Measurements from ENCODE around the gene DIPK1B.
A peak's percentile ranks its signal among the peaks of the same experiment; 100 is the strongest.

DIPK1B gene

DNA sequence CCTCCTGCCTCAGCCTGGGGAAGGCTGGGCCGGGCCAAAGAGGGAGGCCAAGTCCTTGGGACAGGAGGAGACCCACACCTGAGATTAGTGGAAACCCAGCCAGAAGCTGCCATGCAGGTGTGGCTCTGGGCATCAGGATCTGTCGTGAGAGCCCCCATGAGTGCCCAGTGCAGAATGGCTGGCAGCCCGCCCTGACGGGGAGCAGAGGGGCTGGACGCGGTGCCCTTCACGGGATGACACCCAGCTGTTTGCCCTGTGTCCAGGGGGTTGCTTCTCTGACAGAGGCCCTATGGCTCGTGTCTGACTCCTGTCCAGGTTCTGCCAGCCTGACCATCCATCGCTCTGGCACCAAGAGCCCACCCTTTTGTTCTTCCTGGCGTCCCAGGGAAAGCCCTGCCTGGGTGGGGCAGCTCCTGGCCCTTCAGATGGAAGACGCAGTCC lies 8.5 kb downstream of the DIPK1B start:
- no peak for DNase-seq

DNA sequence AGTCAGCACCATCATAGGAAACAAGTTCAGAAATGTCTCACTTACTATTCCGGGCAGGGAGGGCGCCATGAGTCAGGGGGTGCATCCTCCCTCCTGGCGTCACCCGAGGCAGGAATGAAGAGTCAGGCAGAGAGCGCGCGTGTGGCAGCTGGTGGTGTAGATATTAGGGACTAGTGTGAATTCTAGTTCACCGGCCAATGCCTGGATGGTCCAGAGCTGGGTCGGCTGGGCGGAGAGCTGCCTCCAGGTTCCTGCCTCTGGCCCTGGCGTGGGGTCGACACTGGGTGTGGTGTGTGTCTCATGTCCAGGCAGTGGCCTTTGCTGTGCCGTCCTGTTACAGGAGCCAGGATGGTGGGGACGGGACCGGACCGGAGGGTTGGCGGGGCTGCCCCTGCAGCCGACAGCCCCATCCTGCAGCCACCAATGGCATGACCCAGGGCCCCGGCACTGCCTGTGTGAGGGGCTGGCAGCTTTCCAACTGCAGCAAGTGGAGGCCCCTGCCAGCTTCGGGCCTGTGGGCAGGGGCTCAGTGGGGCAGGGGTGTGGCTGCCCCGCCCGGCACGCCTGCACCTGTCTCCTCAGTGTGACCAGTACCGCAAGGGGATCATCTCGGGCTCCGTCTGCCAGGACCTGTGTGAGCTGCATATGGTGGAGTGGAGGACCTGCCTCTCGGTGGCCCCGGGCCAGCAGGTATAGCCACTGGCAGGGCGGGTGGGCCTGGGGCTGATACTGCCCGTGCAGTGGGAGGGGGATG lies 9.1 kb downstream of the DIPK1B start:
- no peak for DNase-seq

- DNase-seq = no peak
Observed at GRCh38 chr9:136722093-136722968, 10.0 kb downstream of the DIPK1B start.

GRCh38 chr9:136722969-136723356 lies 10.6 kb downstream of the DIPK1B start:
- no peak for DNase-seq

- no peak for DNase-seq
Observed at GRCh38 chr9:136723362-136723976, 11.1 kb downstream of the DIPK1B start.

DNA sequence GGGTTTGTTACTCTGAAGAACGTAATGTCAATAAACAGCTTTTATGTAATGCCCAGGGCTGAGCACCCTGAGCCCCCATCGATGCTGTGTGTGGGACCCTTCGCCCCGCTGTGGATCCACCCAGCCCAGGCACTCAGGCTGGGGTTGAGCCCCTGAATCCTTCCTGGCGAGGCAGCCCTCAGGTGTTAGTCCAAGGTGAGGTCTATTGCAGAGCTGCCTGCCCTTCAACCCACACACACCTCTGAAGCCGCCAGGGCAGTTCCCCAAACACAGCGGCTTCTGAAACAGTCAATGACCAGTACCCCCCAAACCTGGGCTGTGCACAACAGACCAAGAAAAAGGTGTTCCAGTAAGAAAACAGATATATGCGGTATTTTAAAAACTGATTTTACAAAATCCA lies 11.6 kb downstream of the DIPK1B start:
- DNase-seq = no peak

DNA sequence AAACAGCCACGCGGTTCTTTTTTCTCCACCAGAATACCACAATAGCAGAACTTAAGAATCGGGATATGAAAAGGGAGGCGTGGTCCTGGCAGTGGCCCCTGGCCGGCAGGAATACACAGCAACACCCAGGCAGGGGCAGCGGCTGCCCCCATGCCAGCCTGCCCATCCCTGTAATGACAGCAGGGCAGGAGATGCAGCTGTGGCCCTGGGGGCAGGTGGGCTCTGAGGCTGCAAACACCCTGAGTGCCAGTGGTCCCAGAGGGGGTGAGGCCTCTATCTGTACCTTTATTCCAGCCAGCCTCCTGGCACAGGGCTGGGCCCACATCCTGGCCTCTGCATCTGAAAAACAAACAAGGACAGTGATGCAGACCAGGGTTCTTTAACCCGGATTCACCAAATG lies 12.4 kb downstream of the DIPK1B start:
- no peak for DNase-seq

DNA sequence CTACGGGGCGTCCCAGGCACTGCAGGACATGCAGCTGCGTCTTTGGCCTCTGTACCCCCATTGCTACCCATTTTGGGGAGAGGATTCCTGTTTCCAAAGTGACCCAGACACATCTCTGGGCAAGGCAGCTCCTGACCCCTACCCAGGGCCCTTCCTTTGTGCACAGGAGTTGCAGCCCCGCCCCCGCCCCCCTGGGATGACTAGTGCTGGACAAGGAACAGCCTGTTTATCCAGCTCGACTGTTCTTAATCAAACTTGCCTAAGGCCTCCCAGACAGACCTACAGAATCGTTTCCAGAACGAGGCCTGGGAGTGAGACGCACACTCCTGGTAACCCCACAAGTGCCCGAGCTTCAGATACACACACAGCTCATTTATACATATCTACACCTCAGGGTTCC lies 13.2 kb downstream of the DIPK1B start:
- no peak for DNase-seq

GRCh38 chr9:136726118-136726517 lies 13.7 kb downstream of the DIPK1B start:
- no peak for DNase-seq

DNA sequence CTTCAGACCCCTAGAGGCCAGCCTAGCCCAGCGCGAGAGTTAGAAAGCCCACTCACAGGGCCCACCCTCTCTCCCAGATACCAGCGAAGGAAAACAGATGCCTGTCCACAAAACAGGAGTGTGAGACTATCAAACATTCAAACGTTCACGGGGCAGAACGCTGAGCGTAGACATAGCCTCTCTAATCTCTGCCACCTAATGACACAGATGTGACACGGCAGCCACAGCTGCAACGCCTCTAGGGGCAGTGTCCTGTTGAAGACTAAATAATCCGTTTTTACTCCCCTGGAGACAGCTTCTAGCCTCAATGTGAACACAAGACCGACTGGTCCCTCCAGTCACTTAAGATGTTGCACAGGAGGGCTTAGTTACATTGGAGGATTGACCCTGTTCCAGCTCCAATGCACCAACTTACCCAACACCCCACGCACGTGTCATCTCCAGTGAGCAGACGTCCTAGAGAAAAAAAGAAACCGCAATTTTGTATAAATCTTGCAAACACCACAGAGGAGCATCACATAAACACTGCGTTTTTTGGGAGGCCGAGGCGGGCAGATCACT lies 14.3 kb downstream of the DIPK1B start:
- peak; percentile 50 to 61 for DNase-seq

DNA sequence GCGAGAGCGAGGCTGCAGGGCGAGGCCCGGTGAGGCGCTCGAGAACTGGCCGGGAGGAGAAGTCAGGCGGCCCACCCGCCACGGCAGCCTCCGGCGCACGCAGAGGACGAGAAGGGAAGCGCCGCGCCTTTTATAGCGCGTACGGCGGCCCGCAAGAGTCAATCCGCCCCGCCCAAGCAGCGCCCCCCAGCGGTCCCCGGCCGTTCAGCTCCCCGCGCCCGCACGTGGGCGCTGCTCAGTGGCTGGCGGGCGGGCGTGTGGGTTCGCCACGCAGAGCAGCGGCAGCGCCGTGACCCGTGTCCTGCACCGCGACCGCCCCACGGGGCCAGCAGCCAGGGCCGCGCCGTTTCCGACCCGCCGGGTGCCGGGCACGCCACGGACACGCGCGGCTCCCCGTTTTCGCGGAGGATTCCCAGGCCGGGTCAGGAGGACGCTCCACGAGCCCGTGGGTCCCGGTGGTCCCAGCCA lies 15.7 kb downstream of the DIPK1B start:
- peak; percentile 91 to 92 for DNase-seq

- no peak for DNase-seq
Observed at GRCh38 chr9:136728548-136729123, 16.3 kb downstream of the DIPK1B start.

DNA sequence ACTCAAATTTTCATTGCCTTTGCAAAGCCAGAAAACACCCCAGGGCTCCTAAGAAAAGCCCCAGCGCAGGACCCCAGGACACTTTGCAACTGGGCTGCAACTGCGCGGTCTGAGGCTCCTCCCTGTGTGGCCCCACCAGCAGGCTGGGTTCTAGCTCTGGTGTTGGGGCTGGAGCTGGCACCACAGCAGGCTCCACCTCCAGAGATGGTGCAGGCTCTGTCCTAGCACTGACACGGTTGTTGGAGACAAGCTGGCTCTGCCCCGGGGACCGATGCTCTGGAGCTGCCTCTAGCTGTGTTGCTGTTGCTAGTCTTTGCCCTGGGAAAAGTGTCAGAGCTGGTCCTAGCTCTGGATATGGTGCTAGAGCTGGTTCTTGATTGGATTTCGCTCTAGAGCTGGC lies 16.8 kb downstream of the DIPK1B start:
- DNase-seq = no peak

GRCh38 chr9:136729926-136730325 lies 17.6 kb downstream of the DIPK1B start:
- no peak for DNase-seq

- DNase-seq = no peak
Observed at GRCh38 chr9:136732444-136733178, 20.2 kb downstream of the DIPK1B start.

GRCh38 chr9:136733611-136734010 lies 21.2 kb downstream of the DIPK1B start:
- DNase-seq = no peak

DNA sequence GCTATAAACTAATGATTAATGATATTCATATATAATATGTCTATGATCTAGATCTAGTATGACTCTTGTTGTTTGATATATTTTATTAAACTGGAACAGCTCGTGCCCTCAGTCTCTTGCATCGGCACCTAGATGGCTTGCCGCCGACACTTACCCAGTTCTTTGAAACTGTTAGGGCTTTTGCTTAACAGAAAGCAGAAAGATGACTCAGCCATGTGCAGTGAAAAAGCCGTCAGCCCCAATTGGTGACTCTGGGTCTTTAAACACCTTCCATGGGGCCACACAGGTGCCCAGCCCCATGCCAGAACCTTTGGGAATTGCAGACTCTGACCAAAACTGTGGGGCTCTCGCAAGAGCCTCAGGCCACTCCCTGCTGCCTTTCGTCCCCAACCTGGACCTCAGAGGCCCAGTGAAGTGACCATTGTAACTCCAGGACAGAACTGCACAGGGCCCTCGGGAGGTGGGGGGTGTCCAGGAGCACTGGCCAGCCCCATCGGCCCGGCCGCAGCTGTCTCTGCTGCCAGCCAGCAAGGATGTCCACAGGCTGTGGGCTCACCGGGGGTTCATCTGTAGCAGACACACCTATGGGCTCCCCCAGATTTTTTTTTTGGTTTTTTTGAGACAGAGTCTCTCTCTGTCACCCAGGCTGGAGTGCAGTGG lies 22.6 kb downstream of the DIPK1B start:
- no peak for DNase-seq

DNA sequence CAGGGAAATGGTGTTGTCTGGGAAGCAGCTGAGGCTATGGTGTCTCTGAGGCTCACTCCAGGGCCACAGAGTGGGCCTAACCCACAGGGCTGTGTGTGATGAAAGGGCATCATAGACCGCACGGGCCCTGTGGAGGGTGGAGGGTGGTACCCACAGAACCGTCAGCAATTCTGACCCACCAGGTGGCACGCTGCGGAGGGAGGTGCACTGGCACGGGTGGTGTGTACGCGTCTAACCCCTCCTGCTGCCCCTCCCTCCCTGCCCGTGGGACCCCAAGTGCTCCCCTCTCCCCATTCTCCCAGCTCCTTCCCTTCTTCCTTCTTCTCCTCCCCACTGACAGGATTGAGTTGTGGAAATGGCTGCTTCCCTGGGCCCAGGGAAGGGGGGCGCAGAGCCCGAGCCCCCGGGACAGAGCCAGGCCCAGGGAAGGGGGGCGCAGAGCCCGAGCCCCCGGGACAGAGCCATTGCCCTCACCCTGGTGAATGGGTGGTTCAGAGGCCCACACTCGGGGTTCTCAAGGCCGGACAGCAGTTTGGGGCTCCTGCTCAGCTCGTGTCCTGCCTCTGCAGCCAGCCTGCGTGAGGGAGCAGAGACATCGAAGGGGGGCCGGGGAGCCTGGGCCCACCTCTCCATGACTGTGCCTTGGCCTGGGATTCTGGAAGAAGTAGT lies 23.6 kb downstream of the DIPK1B start:
- no peak for DNase-seq

- DNase-seq = no peak
Observed at GRCh38 chr9:136738960-136739359, 26.6 kb downstream of the DIPK1B start.

DNA sequence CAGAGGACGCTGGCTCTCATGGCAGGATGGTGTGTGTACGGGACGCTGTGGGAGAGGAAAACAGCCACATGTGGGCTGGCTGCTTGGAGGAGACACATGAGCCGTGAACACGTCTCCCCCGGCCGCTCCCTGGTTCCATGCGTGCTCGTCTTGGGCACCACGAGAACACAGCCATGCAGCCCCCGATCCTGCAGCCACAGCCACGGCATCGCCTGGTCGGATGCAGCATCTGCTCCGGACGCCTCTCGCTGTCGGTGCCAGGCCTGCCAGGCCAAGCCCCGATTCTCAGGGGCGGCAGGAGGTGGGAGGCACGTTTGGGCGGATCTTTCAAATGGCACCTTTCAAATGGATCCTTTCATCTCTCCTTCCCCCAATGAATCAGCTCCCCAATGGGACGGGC lies 27.1 kb downstream of the DIPK1B start:
- DNase-seq = no peak

GRCh38 chr9:136740069-136740468 lies 27.7 kb downstream of the DIPK1B start:
- no peak for DNase-seq
